ENCODE data around the gene PDE7B. TPM values are rescaled to one million over a fixed set of nuclear protein-coding genes. Genes with fewer than 3 reads are reported as not detected.

Gene PDE7B
- polyA plus RNA-seq, 1 donor (not counting 4 experiments of a cell fraction or from before 2014, with no cell fraction given): 0.01 TPM

GRCh38 chr6:135876058-135876457 lies 24.6 kb downstream of the PDE7B start:
- H3K27me3 ChIP-seq (ENCODE audit: control insufficient read depth, extremely low read depth, insufficient read depth, low read length): no peaks in the 10 kb centered on the region
- H3K9me1 ChIP-seq (ENCODE audit: control insufficient read depth, extremely low read depth, insufficient read depth, low read length): no peaks in the 10 kb centered on the region
- H2AFZ ChIP-seq (ENCODE audit: control insufficient read depth, low read length): no peak overlapping the region
- H4K20me1 ChIP-seq (ENCODE audit: control insufficient read depth, extremely low read depth, insufficient read depth, low read length): no peaks in the 10 kb centered on the region
- no peak overlapping the region for H3K27ac ChIP-seq (ENCODE audit: control insufficient read depth, insufficient read depth, low read length)
- no peak overlapping the region for H3K9ac ChIP-seq (ENCODE audit: control insufficient read depth, extremely low read depth, insufficient read depth, low read length)
- TF ChIP-seq CTCF (optimal IDR thresholded peaks at IDR 0.05 in 1 of 3, IDR thresholded peaks at IDR 0.05 in 1 of 3, conservative IDR thresholded peaks at IDR 0.05 in 1 of 3; ENCODE audit: extremely low read depth in 1 of 3, insufficient read depth in 2 of 3, low read length in 3 of 3) (no peak), EZH2 (IDR thresholded peaks at IDR 0.05; ENCODE audit: low read length) (no peak)
- H3K79me2 ChIP-seq (ENCODE audit: control insufficient read depth, insufficient read depth, low read length): no peaks in the 10 kb centered on the region
- H3K36me3 ChIP-seq (ENCODE audit: control insufficient read depth in 2 of 2, extremely low read depth in 1 of 2, insufficient read depth in 2 of 2, low read length in 2 of 2): no peaks in the 10 kb centered on the region
- dilution Hi-C loops (cut with MboI; ENCODE audit: extremely low pct_ligation_motif_present, low sequenced_read_pairs): no loop called here
- no peak overlapping the region for H3K4me3 ChIP-seq (ENCODE audit: control insufficient read depth in 2 of 3, extremely low read depth in 1 of 3, insufficient read depth in 2 of 3, low read depth in 1 of 3, low read length in 3 of 3)
- peaks cover 7% of the 10 kb centered on the region for H3K4me1 ChIP-seq (ENCODE audit: control insufficient read depth, extremely low read depth, insufficient read depth, low read length)
- FAIRE-seq (no peak), DNase-seq (ENCODE audit: low read depth, low spot score) (no peak)
- no peaks in the 10 kb centered on the region for H3K9me3 ChIP-seq (ENCODE audit: control insufficient read depth, low read depth, low read length)
- no peak overlapping the region for H3K4me2 ChIP-seq (ENCODE audit: control insufficient read depth, extremely low read depth, insufficient read depth, low read depth, low read length)

GRCh38 chr6:135877666-135878065 lies 26.2 kb downstream of the PDE7B start:
- H3K36me3 ChIP-seq (ENCODE audit: control insufficient read depth in 2 of 2, extremely low read depth in 1 of 2, insufficient read depth in 2 of 2, low read length in 2 of 2): no peaks in the 10 kb centered on the region
- H4K20me1 ChIP-seq (ENCODE audit: control insufficient read depth, extremely low read depth, insufficient read depth, low read length): no peaks in the 10 kb centered on the region
- H3K4me1 ChIP-seq (ENCODE audit: control insufficient read depth, extremely low read depth, insufficient read depth, low read length): peaks cover 7% of the 10 kb centered on the region
- H2AFZ ChIP-seq (ENCODE audit: control insufficient read depth, low read length): no peak overlapping the region
- H3K9me1 ChIP-seq (ENCODE audit: control insufficient read depth, extremely low read depth, insufficient read depth, low read length): no peaks in the 10 kb centered on the region
- no peak for FAIRE-seq
- H3K9ac ChIP-seq (ENCODE audit: control insufficient read depth, extremely low read depth, insufficient read depth, low read length): no peak overlapping the region
- no peaks in the 10 kb centered on the region for H3K79me2 ChIP-seq (ENCODE audit: control insufficient read depth, insufficient read depth, low read length)
- H3K27ac ChIP-seq (ENCODE audit: control insufficient read depth, insufficient read depth, low read length): no peak overlapping the region
- no peak for TF ChIP-seq EZH2 (IDR thresholded peaks at IDR 0.05; ENCODE audit: low read length)
- TF ChIP-seq CTCF (optimal IDR thresholded peaks at IDR 0.05 in 1 of 3, IDR thresholded peaks at IDR 0.05 in 1 of 3, conservative IDR thresholded peaks at IDR 0.05 in 1 of 3; ENCODE audit: extremely low read depth in 1 of 3, insufficient read depth in 2 of 3, low read length in 3 of 3): no peak
- no peak overlapping the region for H3K4me2 ChIP-seq (ENCODE audit: control insufficient read depth, extremely low read depth, insufficient read depth, low read depth, low read length)
- no peak overlapping the region for H3K4me3 ChIP-seq (ENCODE audit: control insufficient read depth in 2 of 3, extremely low read depth in 1 of 3, insufficient read depth in 2 of 3, low read depth in 1 of 3, low read length in 3 of 3)
- no peak for DNase-seq (ENCODE audit: low read depth, low spot score)
- H3K27me3 ChIP-seq (ENCODE audit: control insufficient read depth, extremely low read depth, insufficient read depth, low read length): no peaks in the 10 kb centered on the region
- no peaks in the 10 kb centered on the region for H3K9me3 ChIP-seq (ENCODE audit: control insufficient read depth, low read depth, low read length)
- dilution Hi-C loops (cut with MboI; ENCODE audit: extremely low pct_ligation_motif_present, low sequenced_read_pairs): no loop called here
